Measurements from ENCODE around the gene CMPK1.

CMPK1 gene

GRCh38 chr1:47417170-47418044 is 83.8 kb downstream of the CMPK1 start:
- H3K27ac ChIP-seq (ENCODE audit: low read depth in 2 of 2, low read length in 2 of 2): no peak overlapping the region
- H3K4me3 ChIP-seq (ENCODE audit: low read length in 2 of 2): no peak overlapping the region
- H3K9me3 ChIP-seq (ENCODE audit: control insufficient read depth in 2 of 2, low read length in 2 of 2): no peaks in the 10 kb centered on the region
- no peaks in the 10 kb centered on the region for H3K4me1 ChIP-seq (ENCODE audit: control insufficient read depth in 2 of 2, insufficient read depth in 2 of 2, low read length in 2 of 2)
- no peaks in the 10 kb centered on the region for H3K36me3 ChIP-seq (ENCODE audit: control insufficient read depth in 2 of 2, insufficient read depth in 2 of 2, low read length in 2 of 2)
- no peak overlapping the region for H3K9ac ChIP-seq (ENCODE audit: low read depth in 1 of 2, low read length in 2 of 2)
- H3K27me3 ChIP-seq (ENCODE audit: control insufficient read depth in 2 of 2, insufficient read depth in 2 of 2, low read length in 2 of 2): peaks cover 0 to 4% of the 10 kb centered on the region in 2 donors

- H3K27me3 ChIP-seq (ENCODE audit: control insufficient read depth in 2 of 2, insufficient read depth in 2 of 2, low read length in 2 of 2): peaks cover 0 to 4% of the 10 kb centered on the region in 2 donors
- H3K4me3 ChIP-seq (ENCODE audit: low read length in 2 of 2): no peak overlapping the region
Measured at GRCh38 chr1:47418122-47418521, 84.5 kb downstream of the CMPK1 start.

GRCh38 chr1:47418681-47419325 is 85.2 kb downstream of the CMPK1 start:
- Histone ChIP-seq H3K27me3 (ENCODE audit: control insufficient read depth in 2 of 2, insufficient read depth in 2 of 2, low read length in 2 of 2) (peaks cover 0 to 4% of the 10 kb centered on the region in 2 donors), H3K9ac (ENCODE audit: low read depth in 1 of 2, low read length in 2 of 2) (no peak overlapping the region), H3K4me1 (ENCODE audit: control insufficient read depth in 2 of 2, insufficient read depth in 2 of 2, low read length in 2 of 2) (no peaks in the 10 kb centered on the region), H3K27ac (ENCODE audit: low read depth in 2 of 2, low read length in 2 of 2) (no peak overlapping the region), H3K9me3 (ENCODE audit: control insufficient read depth in 2 of 2, low read length in 2 of 2) (no peaks in the 10 kb centered on the region), H3K36me3 (ENCODE audit: control insufficient read depth in 2 of 2, insufficient read depth in 2 of 2, low read length in 2 of 2) (no peaks in the 10 kb centered on the region), H3K4me3 (ENCODE audit: low read length in 2 of 2) (no peak overlapping the region)

More at GRCh38 chr1:47418122-47418521, 84.5 kb downstream of the CMPK1 start:
- no peak overlapping the region for H3K9ac ChIP-seq (ENCODE audit: low read depth in 1 of 2, low read length in 2 of 2)
- H3K9me3 ChIP-seq (ENCODE audit: control insufficient read depth in 2 of 2, low read length in 2 of 2): no peaks in the 10 kb centered on the region
- H3K27ac ChIP-seq (ENCODE audit: low read depth in 2 of 2, low read length in 2 of 2): no peak overlapping the region
- H3K36me3 ChIP-seq (ENCODE audit: control insufficient read depth in 2 of 2, insufficient read depth in 2 of 2, low read length in 2 of 2): no peaks in the 10 kb centered on the region
- H3K4me1 ChIP-seq (ENCODE audit: control insufficient read depth in 2 of 2, insufficient read depth in 2 of 2, low read length in 2 of 2): no peaks in the 10 kb centered on the region

- Histone ChIP-seq H3K9me3 (ENCODE audit: control insufficient read depth in 2 of 2, low read length in 2 of 2) (no peaks in the 10 kb centered on the region), H3K9ac (ENCODE audit: low read depth in 1 of 2, low read length in 2 of 2) (no peak overlapping the region), H3K27me3 (ENCODE audit: control insufficient read depth in 2 of 2, insufficient read depth in 2 of 2, low read length in 2 of 2) (peaks cover 0 to 4% of the 10 kb centered on the region in 2 donors), H3K4me1 (ENCODE audit: control insufficient read depth in 2 of 2, insufficient read depth in 2 of 2, low read length in 2 of 2) (no peaks in the 10 kb centered on the region), H3K27ac (ENCODE audit: low read depth in 2 of 2, low read length in 2 of 2) (no peak overlapping the region), H3K4me3 (ENCODE audit: low read length in 2 of 2) (no peak overlapping the region), H3K36me3 (ENCODE audit: control insufficient read depth in 2 of 2, insufficient read depth in 2 of 2, low read length in 2 of 2) (no peaks in the 10 kb centered on the region)
Measured at GRCh38 chr1:47420547-47420946, 87.0 kb downstream of the CMPK1 start.

- Histone ChIP-seq H3K27ac (ENCODE audit: low read depth in 2 of 2, low read length in 2 of 2) (no peak overlapping the region), H3K9ac (ENCODE audit: low read depth in 1 of 2, low read length in 2 of 2) (no peak overlapping the region), H3K9me3 (ENCODE audit: control insufficient read depth in 2 of 2, low read length in 2 of 2) (no peaks in the 10 kb centered on the region), H3K27me3 (ENCODE audit: control insufficient read depth in 2 of 2, insufficient read depth in 2 of 2, low read length in 2 of 2) (no peaks in the 10 kb centered on the region), H3K4me1 (ENCODE audit: control insufficient read depth in 2 of 2, insufficient read depth in 2 of 2, low read length in 2 of 2) (no peaks in the 10 kb centered on the region), H3K4me3 (ENCODE audit: low read length in 2 of 2) (no peak overlapping the region), H3K36me3 (ENCODE audit: control insufficient read depth in 2 of 2, insufficient read depth in 2 of 2, low read length in 2 of 2) (no peaks in the 10 kb centered on the region)
Measured at GRCh38 chr1:47423872-47424271, 90.3 kb downstream of the CMPK1 start.

- Histone ChIP-seq H3K27me3 (ENCODE audit: control insufficient read depth in 2 of 2, insufficient read depth in 2 of 2, low read length in 2 of 2) (no peaks in the 10 kb centered on the region), H3K27ac (ENCODE audit: low read depth in 2 of 2, low read length in 2 of 2) (no peak overlapping the region), H3K4me1 (ENCODE audit: control insufficient read depth in 2 of 2, insufficient read depth in 2 of 2, low read length in 2 of 2) (no peaks in the 10 kb centered on the region), H3K4me3 (ENCODE audit: low read length in 2 of 2) (no peak overlapping the region), H3K9me3 (ENCODE audit: control insufficient read depth in 2 of 2, low read length in 2 of 2) (no peaks in the 10 kb centered on the region), H3K36me3 (ENCODE audit: control insufficient read depth in 2 of 2, insufficient read depth in 2 of 2, low read length in 2 of 2) (no peaks in the 10 kb centered on the region), H3K9ac (ENCODE audit: low read depth in 1 of 2, low read length in 2 of 2) (no peak overlapping the region)
Measured at GRCh38 chr1:47424336-47424982, 90.9 kb downstream of the CMPK1 start.
